HG02678 (cell line): Measurements from ENCODE around the gene ATF3.

Experiments
- ATAC-seq: cut with Tn5 transposase; IDR thresholded peaks from one replicate; pipeline ENCODE4 v1.9.1; 2021; ENCODE audit warnings: mild to moderate bottlenecking, moderate library complexity; ENCODE audit not compliant: unreplicated experiment

Gene ATF3

GRCh38 chr1:212586206-212587015 lies 22.1 kb upstream of the ATF3 start:
- peak; percentile 98 for ATAC-seq

- no peak for ATAC-seq
These were observed 21.3 kb upstream of the ATF3 start for GRCh38 chr1:212587016-212587887.

DNA sequence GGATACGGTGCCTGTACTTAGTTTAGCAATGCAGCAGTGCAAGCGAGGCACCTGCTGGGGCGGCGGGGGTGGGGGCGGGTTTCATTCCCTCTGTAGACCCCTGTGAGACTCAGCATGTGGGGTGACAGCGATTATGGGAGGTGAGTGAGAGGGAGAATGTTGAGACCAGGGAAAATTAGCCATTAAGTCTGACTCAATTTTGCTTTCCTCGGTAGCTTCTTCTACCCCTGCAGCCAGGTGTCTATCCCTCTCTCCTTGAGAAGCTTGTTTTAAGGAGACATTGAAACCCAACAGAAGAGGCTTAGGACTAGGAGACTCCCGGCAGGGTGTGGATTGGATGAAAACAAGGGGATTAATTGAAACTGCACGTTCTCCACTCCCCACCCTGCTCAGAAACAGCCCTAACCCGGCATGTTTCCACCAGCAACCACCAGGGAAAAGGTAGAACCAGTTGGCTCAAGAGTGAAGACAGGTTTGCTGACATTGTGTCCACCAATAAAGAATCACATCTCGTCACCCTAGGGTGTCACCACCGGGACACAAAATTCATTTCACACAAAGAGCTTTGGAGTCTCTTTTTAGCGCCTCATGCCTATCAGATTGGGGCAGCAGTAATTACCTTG lies 20.6 kb upstream of the ATF3 start:
- ATAC-seq: no peak

GRCh38 chr1:212589446-212589845 lies 19.1 kb upstream of the ATF3 start:
- ATAC-seq: no peak

- no peak for ATAC-seq
These were observed 16.6 kb upstream of the ATF3 start for GRCh38 chr1:212591922-212592321.

GRCh38 chr1:212593821-212594251 lies 14.7 kb upstream of the ATF3 start:
- no peak for ATAC-seq

DNA sequence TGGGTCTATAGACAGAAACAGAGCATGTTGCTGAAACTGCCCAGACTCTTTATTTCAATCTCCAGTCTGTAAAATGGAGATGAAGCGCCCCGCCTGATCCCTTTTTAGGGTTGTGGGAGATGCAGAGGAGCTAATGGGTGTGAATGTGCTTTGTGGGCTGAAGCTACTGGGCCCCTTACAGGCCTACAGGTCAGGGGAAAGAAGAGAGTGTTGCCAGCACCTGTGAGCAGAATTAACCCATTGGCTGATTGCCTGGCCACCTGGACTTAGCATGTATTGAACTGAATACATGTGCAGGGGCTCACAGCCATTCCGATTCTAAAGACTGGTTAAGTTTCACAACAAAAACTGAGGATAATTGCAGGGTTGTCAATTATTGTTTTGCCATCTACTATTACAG lies 13.9 kb upstream of the ATF3 start:
- ATAC-seq: no peak

- ATAC-seq: no peak
These were observed 13.3 kb upstream of the ATF3 start for GRCh38 chr1:212595229-212595628.

- ATAC-seq: peak; percentile 95
These were observed 12.5 kb upstream of the ATF3 start for GRCh38 chr1:212595787-212596714.

- ATAC-seq: no peak
These were observed 11.8 kb upstream of the ATF3 start for GRCh38 chr1:212596798-212597197.

- ATAC-seq: no peak
These were observed 11.1 kb upstream of the ATF3 start for GRCh38 chr1:212597487-212597886.

DNA sequence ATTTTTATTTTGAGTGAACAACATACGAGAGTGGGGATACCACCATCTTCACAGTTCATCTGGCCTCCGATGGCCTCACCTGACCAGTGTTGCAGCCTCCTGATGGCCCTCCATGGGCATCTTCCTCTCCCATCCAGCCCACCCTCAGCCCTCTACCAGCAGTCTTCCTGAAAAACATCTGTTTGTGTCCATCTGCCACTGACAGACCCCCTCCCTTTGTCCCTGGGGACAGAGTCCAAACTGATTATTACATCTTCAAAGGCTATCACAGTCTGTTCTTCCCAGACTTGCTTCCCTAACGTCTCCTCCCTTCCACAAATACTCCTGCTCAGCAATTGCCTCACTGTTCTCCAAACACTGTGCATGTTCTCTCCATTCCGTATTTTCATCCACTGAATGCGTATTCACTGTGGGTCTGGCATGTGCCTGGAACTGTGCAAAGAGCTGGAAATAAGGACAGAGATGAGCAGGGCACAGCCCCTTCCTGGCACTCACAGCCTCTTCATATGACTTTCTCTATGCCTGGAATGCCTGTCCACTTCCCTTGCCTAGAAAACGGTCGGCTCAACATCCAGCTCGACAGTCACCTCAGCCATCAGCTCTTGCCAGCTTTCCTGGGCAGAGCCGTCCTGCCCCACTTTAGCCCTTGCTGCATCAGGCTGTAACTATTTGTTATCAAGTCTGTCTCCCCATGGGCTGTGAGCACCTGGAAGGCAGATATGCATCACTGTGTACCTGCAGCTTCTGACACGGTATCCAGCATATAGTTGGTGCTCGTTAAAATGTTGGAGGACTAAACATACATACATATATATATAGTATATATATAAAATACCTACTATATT lies 8.3 kb upstream of the ATF3 start:
- no peak for ATAC-seq

DNA sequence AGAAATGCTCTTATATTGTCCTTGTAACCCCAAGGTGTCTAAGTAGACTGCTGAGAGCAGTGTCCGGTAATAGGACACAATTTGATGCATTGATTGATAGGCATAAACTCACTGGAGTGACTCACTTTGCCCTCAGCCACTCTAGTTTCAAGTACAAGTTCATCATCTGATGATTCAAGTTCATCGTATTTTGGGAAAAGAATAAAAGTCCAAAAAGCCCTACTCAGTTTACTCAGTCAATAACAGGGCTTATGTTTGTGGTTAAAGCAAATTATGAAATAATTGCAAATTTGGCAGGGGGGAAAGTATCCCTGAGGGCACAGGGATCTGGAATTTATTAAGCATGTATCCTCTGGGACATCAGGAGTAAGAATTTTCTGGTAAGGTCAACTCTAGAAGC lies 7.6 kb upstream of the ATF3 start:
- no peak for ATAC-seq

DNA sequence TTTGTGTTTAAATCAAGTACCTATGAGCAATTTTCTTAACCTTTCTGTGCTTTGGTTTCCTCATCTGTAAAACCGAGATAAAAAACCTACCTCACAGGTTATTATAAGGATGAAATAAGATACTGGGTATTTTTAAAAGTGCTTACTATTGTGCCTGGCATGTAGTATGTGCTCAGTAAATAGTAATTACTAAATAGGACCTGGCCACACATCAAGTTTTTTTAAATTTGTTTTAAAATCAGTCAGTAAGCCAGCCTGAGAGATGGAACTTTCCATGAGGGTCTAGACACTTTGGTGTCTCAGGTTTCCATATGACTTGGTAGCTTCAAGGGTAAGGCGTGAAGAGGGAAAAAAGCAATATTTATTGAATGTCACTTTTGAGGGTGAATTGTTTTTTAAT lies 7.0 kb upstream of the ATF3 start:
- ATAC-seq: no peak

GRCh38 chr1:212605441-212606394 lies 2.8 kb upstream of the ATF3 start:
- ATAC-seq: no peak

DNA sequence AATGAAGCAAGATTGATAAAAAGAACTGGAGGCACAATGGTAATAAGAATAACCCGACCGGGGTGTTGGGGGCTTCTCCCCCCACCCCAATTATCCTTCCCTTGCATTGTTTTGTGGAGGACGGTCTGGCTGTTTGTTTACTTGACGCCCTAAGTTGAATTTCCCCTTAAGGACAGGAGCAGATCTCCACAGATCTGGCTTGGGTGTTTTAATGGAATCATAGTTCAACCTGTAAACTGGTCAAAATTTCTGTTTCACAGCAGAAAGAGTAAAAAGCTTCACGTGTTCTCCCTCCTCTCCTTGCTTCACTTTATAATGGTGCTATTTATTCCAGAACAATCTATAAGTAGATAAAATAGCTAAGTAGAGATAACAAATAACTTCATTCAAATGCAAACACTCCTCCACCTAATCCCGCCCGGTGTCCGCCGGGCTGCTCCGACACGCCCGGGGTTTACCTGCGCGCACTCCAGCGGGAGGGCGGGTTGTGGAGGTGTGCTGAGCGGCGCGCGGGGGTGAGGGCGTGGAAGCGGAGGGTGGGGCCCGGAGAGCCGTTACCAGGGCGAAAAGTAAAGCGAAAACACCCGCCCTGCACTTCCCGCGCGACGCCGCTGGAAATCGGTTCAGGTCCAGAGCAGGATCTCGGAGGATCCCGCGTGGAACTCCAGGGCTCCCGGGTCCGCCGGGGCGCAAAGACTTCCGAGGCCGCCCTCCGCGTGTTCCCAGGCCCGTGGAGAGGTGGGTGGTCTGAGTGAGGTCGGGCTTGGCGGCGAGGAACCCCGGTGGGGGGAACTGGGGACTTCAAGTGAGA lies 2.0 kb upstream of the ATF3 start:
- no peak for ATAC-seq

GRCh38 chr1:212607206-212607912 lies 1.2 kb upstream of the ATF3 start:
- ATAC-seq: no peak
